Uterus (tissue), 4 donors: ENCODE measurements around the gene CAPRIN1. TPM values are rescaled to one million over a fixed set of nuclear protein-coding genes. Genes with fewer than 3 reads are reported as not detected.
"Not testable (repeated sequence)": the region's sequence is repeated elsewhere in the genome, so short reads cannot be mapped to it uniquely, and the experiment has no call there.

ENCODE experiments used
- DNase-seq, 2 donors: peaks; one replicate each; pipeline ENCODE4 v3.0.0-alpha.2; 2019 to 2020
- H3K27ac ChIP-seq, 2 donors: fragments of 200-600 bp; sonication (generic); 1 replicate in 1 of 2; 2 replicates in 1 of 2; pipeline ENCODE4 v1.5.1; 2016 to 2018
- H3K27me3 ChIP-seq, 2 donors: fragments of 200-600 bp; sonication (generic); one replicate each; pipeline ENCODE4 v1.5.1; 2018 to 2019; ENCODE audit warnings: control low read depth in 1 of 2
- H3K36me3 ChIP-seq, 2 donors: fragments of 200-600 bp; sonication (generic); one replicate each; pipeline ENCODE4 v1.5.1; 2019; ENCODE audit warnings: control low read depth in 1 of 2
- H3K4me1 ChIP-seq, 2 donors: fragments of 200-600 bp; sonication (generic); one replicate each; pipeline ENCODE4 v1.5.1; 2018 to 2019; ENCODE audit warnings: control low read depth in 1 of 2
- H3K4me3 ChIP-seq, 2 donors: fragments of 200-600 bp; sonication (generic); 1 replicate in 1 of 2; 2 replicates in 1 of 2; pipeline ENCODE4 v1.5.1; 2018 to 2019; ENCODE audit warnings: mild to moderate bottlenecking in 1 of 2
- H3K9me3 ChIP-seq, 2 donors: fragments of 200-600 bp; sonication (generic); one replicate each; pipeline ENCODE4 v1.5.1; 2019; ENCODE audit warnings: control low read depth in 1 of 2
- CTCF ChIP-seq, 4 experiments: fragments of 200-600 bp in 2 of 4; fragments of 450-650 bp in 2 of 4; sonication (generic) in 2 of 4; IDR thresholded peaks; one replicate each; pipeline ENCODE4 v1.5.1; 2016 to 2019; ENCODE audit warnings: antibody characterized with exemption in 4 of 4, mild to moderate bottlenecking in 2 of 4, moderate library complexity in 1 of 4
- POLR2A ChIP-seq, 2 donors: fragments of 450-650 bp; IDR thresholded peaks; one replicate each; pipeline ENCODE4 v1.6.1; 2016; ENCODE audit warnings: antibody characterized with exemption in 2 of 2, mild to moderate bottlenecking in 1 of 2, moderate library complexity in 1 of 2
- intact Hi-C: fragments of 100-400 bp; cut with DNase I; formaldehyde crosslinking; loops from one replicate; pipeline ENCODE4 v1.15.1; 2023; ENCODE audit warnings: low total_unique reads
- total RNA-seq, 4 donors: library from RNA; depleted of rRNA in 3 of 4; stranded (reverse); fragments of >200 nt in 3 of 4; gene quantifications; one replicate each; pipeline versions ENCODE4 v1.1.0 to v1.2.4, GENCODE V29; 2014 to 2023
- donor health status: DM: yes; HTN: yes; CAD: no.

CAPRIN1 gene
- total RNA-seq, 4 donors from 2014 or later, result 118 to 252 (median 169) TPM

GRCh38 chr11:34075178-34075820 is 23.8 kb downstream of the CAPRIN1 start:
- Histone ChIP-seq H3K27ac (no peak overlapping the region), H3K36me3 (no peaks in the 10 kb centered on the region)
- intact Hi-C loops, result no loop called here

GRCh38 chr11:34080609-34081008 is 29.1 kb downstream of the CAPRIN1 start:
- Histone ChIP-seq H3K4me3 (no peak overlapping the region), H3K27ac (no peak overlapping the region), H3K36me3 (no peaks in the 10 kb centered on the region), H3K9me3 (no peaks in the 10 kb centered on the region), H3K4me1 (no peaks in the 10 kb centered on the region), H3K27me3 (no peaks in the 10 kb centered on the region)
- intact Hi-C loops, result no loop called here
- no peak for DNase-seq
- TF ChIP-seq POLR2A (IDR thresholded peaks at IDR 0.05), result no peak
- no peak for TF ChIP-seq CTCF (IDR thresholded peaks at IDR 0.05)

More at GRCh38 chr11:34075178-34075820, 23.8 kb downstream of the CAPRIN1 start:
- no peaks in the 10 kb centered on the region for H3K4me1 ChIP-seq
- no peaks in the 10 kb centered on the region for H3K9me3 ChIP-seq
- TF ChIP-seq POLR2A (IDR thresholded peaks at IDR 0.05), result no peak
- H3K4me3 ChIP-seq, result no peak overlapping the region
- H3K27me3 ChIP-seq, result no peaks in the 10 kb centered on the region
- no peak for DNase-seq

- Histone ChIP-seq H3K36me3 (no peaks in the 10 kb centered on the region), H3K4me3 (no peak overlapping the region)
- intact Hi-C loops, result no loop called here
Measured at GRCh38 chr11:34084637-34085036, 33.1 kb downstream of the CAPRIN1 start.

GRCh38 chr11:34086554-34087283 is 35.2 kb downstream of the CAPRIN1 start:
- intact Hi-C loops, result no loop called here
- DNase-seq, result no peak
- Histone ChIP-seq H3K4me3 (no peak overlapping the region), H3K9me3 (no peaks in the 10 kb centered on the region), H3K27me3 (no peaks in the 10 kb centered on the region), H3K36me3 (no peaks in the 10 kb centered on the region), H3K4me1 (no peaks in the 10 kb centered on the region), H3K27ac (no peak overlapping the region)
- TF ChIP-seq POLR2A (IDR thresholded peaks at IDR 0.05), result no peak
- no peak for TF ChIP-seq CTCF (IDR thresholded peaks at IDR 0.05)

More at GRCh38 chr11:34084637-34085036, 33.1 kb downstream of the CAPRIN1 start:
- Histone ChIP-seq H3K27me3 (no peaks in the 10 kb centered on the region), H3K9me3 (no peaks in the 10 kb centered on the region), H3K4me1 (no peaks in the 10 kb centered on the region), H3K27ac (no peak overlapping the region)
- DNase-seq, result no peak
- no peak for TF ChIP-seq CTCF (IDR thresholded peaks at IDR 0.05)
- TF ChIP-seq POLR2A (IDR thresholded peaks at IDR 0.05), result no peak

GRCh38 chr11:34091825-34092224 is 40.3 kb downstream of the CAPRIN1 start:
- H3K4me3 ChIP-seq, result no peak overlapping the region
- no peaks in the 10 kb centered on the region for H3K4me1 ChIP-seq
- no peak overlapping the region for H3K27ac ChIP-seq
- H3K36me3 ChIP-seq, result no peaks in the 10 kb centered on the region
- intact Hi-C loops, result no loop called here
- no peaks in the 10 kb centered on the region for H3K9me3 ChIP-seq
- no peak for DNase-seq
- no peak for TF ChIP-seq CTCF (IDR thresholded peaks at IDR 0.05)
- TF ChIP-seq POLR2A (IDR thresholded peaks at IDR 0.05), result no peak
- H3K27me3 ChIP-seq, result no peaks in the 10 kb centered on the region

GRCh38 chr11:34094900-34095299 is 43.4 kb downstream of the CAPRIN1 start:
- intact Hi-C loops, H3K9me3 ChIP-seq, H3K4me3 ChIP-seq, H3K27me3 ChIP-seq, DNase-seq, H3K36me3 ChIP-seq, H3K4me1 ChIP-seq, H3K27ac ChIP-seq: not testable (repeated sequence)
